ENCODE data around the gene ADAM10.

The ADAM10 gene

GRCh38 chr15:58573270-58573669 lies 176.2 kb downstream of the ADAM10 start:
- no peak for TF ChIP-seq CTCF (conservative IDR thresholded peaks at IDR 0.05; ENCODE audit: low read depth, low read length)
- H3K4me3 ChIP-seq (ENCODE audit: low read length), result no peak overlapping the region
- no peak for DNase-seq (ENCODE audit: low read depth)

- TF ChIP-seq CTCF (conservative IDR thresholded peaks at IDR 0.05; ENCODE audit: low read depth, low read length), result no peak
- H3K4me3 ChIP-seq (ENCODE audit: low read length), result no peak overlapping the region
- no peak for DNase-seq (ENCODE audit: low read depth)
These were observed 177.0 kb downstream of the ADAM10 start for GRCh38 chr15:58572521-58572920.

- H3K4me3 ChIP-seq (ENCODE audit: low read length), result no peak overlapping the region
- TF ChIP-seq CTCF (conservative IDR thresholded peaks at IDR 0.05; ENCODE audit: low read depth, low read length), result no peak
- no peak for DNase-seq (ENCODE audit: low read depth)
These were observed 178.0 kb downstream of the ADAM10 start for GRCh38 chr15:58571491-58571890.

- TF ChIP-seq CTCF (conservative IDR thresholded peaks at IDR 0.05; ENCODE audit: low read depth, low read length), result no peak
- DNase-seq (ENCODE audit: low read depth), result no peak
These were observed 180.1 kb downstream of the ADAM10 start for GRCh38 chr15:58569455-58569854.

GRCh38 chr15:58568157-58568571 lies 181.3 kb downstream of the ADAM10 start:
- peak; percentile 42 for DNase-seq (ENCODE audit: low read depth)
- H3K4me3 ChIP-seq (ENCODE audit: low read length), result no peak overlapping the region
- TF ChIP-seq CTCF (conservative IDR thresholded peaks at IDR 0.05; ENCODE audit: low read depth, low read length), result no peak

More at GRCh38 chr15:58569455-58569854, 180.1 kb downstream of the ADAM10 start:
- no peak overlapping the region for H3K4me3 ChIP-seq (ENCODE audit: low read length)

GRCh38 chr15:58566029-58566428 lies 183.5 kb downstream of the ADAM10 start:
- DNase-seq (ENCODE audit: low read depth), result no peak
- no peak for TF ChIP-seq CTCF (conservative IDR thresholded peaks at IDR 0.05; ENCODE audit: low read depth, low read length)
- H3K4me3 ChIP-seq (ENCODE audit: low read length), result no peak overlapping the region

GRCh38 chr15:58565619-58566018 lies 183.9 kb downstream of the ADAM10 start:
- TF ChIP-seq CTCF (conservative IDR thresholded peaks at IDR 0.05; ENCODE audit: low read depth, low read length), result no peak
- no peak for DNase-seq (ENCODE audit: low read depth)
- H3K4me3 ChIP-seq (ENCODE audit: low read length), result no peak overlapping the region

All from retinal pigment epithelial cell (primary cell).